ENCODE data around the gene CEP112. TPM values are rescaled to one million over a fixed set of nuclear protein-coding genes. Genes with fewer than 3 reads are reported as not detected.

The CEP112 gene
- total and polyA plus RNA-seq, 2 of the 13 experiments (the other 11 are each of a cell fraction or from before 2014, with no cell fraction given): 1.2 to 3.4 TPM

- TF ChIP-seq, protein P1, sequence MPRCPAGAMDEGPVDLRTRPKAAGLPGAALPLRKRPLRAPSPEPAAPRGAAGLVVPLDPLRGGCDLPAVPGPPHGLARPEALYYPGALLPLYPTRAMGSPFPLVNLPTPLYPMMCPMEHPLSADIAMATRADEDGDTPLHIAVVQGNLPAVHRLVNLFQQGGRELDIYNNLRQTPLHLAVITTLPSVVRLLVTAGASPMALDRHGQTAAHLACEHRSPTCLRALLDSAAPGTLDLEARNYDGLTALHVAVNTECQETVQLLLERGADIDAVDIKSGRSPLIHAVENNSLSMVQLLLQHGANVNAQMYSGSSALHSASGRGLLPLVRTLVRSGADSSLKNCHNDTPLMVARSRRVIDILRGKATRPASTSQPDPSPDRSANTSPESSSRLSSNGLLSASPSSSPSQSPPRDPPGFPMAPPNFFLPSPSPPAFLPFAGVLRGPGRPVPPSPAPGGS (CRISPR knock-in tag; IDR thresholded peaks at IDR 0.05): no peak; the same call in 1 of the 2 replicates
- TF ChIP-seq ZNF7 (CRISPR knock-in tag; IDR thresholded peaks at IDR 0.05) (no peak), JUNB (CRISPR knock-in tag; IDR thresholded peaks at IDR 0.05; ENCODE audit: borderline replicate concordance) (no peak), SMYD3 (CRISPR knock-in tag; IDR thresholded peaks at IDR 0.05) (no peak), MAFG (CRISPR knock-in tag; IDR thresholded peaks at IDR 0.05) (peak; percentile 42; the same call in 1 of the 2 replicates), SSRP1 (CRISPR knock-in tag; IDR thresholded peaks at IDR 0.05) (no peak), ZNF143 (CRISPR knock-in tag; IDR thresholded peaks at IDR 0.05) (no peak), ZNF574 (CRISPR knock-in tag; IDR thresholded peaks at IDR 0.05) (no peak; the same call in 1 of the 2 replicates), ZNF784 (CRISPR knock-in tag; IDR thresholded peaks at IDR 0.05; ENCODE audit: borderline replicate concordance) (peak; percentile 33; the same call in 1 of the 2 replicates), MXI1 (IDR thresholded peaks at IDR 0.05; ENCODE audit: borderline replicate concordance, low read depth, low read length) (peak; percentile 99; the same call in 2 of the 3 replicates), ZNF549 (CRISPR knock-in tag; IDR thresholded peaks at IDR 0.05) (no peak), ZNF746 (CRISPR knock-in tag; IDR thresholded peaks at IDR 0.05) (no peak; the same call in 1 of the 2 replicates), ZNF788 (CRISPR knock-in tag; IDR thresholded peaks at IDR 0.05; ENCODE audit: borderline replicate concordance) (peak; percentile 53; the same call in 1 of the 2 replicates), U2AF1 (optimal IDR thresholded peaks at IDR 0.05; ENCODE audit: low read depth, low read length) (no peak), ZFP1 (CRISPR knock-in tag; IDR thresholded peaks at IDR 0.05) (no peak), ATF7 (IDR thresholded peaks at IDR 0.05) (no peak), ATF7 (CRISPR knock-in tag; IDR thresholded peaks at IDR 0.05) (0 out of 2 replicates have a peak, but pooled peaks have one; percentile 23), ZBTB8A (CRISPR knock-in tag; IDR thresholded peaks at IDR 0.05; ENCODE audit: borderline replicate concordance, low read depth) (peak; percentile 48; the same call in 1 of the 2 replicates)
- TF ChIP-seq, protein P2, sequence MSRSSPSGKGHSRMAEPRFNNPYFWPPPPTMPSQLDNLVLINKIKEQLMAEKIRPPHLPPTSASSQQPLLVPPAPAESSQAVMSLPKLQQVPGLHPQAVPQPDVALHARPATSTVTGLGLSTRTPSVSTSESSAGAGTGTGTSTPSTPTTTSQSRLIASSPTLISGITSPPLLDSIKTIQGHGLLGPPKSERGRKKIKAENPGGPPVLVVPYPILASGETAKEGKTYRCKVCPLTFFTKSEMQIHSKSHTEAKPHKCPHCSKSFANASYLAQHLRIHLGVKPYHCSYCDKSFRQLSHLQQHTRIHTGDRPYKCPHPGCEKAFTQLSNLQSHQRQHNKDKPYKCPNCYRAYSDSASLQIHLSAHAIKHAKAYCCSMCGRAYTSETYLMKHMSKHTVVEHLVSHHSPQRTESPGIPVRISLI (CRISPR knock-in tag; IDR thresholded peaks at IDR 0.05; ENCODE audit: borderline replicate concordance): no peak
- TF ChIP-seq, protein P3, sequence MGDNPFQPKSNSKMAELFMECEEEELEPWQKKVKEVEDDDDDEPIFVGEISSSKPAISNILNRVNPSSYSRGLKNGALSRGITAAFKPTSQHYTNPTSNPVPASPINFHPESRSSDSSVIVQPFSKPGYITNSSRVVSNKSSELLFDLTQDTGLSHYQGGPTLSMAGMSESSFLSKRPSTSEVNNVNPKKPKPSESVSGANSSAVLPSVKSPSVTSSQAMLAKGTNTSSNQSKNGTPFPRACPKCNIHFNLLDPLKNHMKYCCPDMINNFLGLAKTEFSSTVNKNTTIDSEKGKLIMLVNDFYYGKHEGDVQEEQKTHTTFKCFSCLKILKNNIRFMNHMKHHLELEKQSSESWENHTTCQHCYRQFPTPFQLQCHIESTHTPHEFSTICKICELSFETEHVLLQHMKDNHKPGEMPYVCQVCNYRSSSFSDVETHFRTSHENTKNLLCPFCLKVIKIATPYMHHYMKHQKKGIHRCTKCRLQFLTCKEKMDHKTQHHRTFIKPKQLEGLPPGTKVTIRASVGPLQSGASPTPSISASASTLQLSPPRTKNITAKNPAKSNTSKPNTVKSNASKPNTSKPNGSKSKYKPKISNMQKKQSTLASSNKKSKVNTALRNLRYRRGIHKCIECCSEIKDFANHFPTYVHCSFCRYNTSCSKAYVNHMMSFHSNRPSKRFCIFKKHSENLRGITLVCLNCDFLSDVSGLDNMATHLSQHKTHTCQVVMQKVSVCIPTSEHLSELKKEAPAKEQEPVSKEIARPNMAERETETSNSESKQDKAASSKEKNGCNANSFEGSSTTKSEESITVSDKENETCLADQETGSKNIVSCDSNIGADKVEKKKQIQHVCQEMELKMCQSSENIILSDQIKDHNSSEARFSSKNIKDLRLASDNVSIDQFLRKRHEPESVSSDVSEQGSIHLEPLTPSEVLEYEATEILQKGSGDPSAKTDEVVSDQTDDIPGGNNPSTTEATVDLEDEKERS (CRISPR knock-in tag; IDR thresholded peaks at IDR 0.05): no peak; the same call in 1 of the 2 replicates
Measured at GRCh38 chr17:66191593-66192377, at the start of gene CEP112 (continued).

All from HepG2 (cell line).